C4-2B (cell line): ENCODE measurements around the gene CDH24.

Source experiments
- CTCF ChIP-seq: fragments of 450-650 bp; conservative IDR thresholded peaks from 2 replicates; pipeline ENCODE4 v1.5.1; 2017; ENCODE audit warnings: mild to moderate bottlenecking
- ZFX ChIP-seq: fragments of 450-650 bp; IDR thresholded peaks from 2 replicates; pipeline ENCODE4 v1.6.1; 2017

DNA sequence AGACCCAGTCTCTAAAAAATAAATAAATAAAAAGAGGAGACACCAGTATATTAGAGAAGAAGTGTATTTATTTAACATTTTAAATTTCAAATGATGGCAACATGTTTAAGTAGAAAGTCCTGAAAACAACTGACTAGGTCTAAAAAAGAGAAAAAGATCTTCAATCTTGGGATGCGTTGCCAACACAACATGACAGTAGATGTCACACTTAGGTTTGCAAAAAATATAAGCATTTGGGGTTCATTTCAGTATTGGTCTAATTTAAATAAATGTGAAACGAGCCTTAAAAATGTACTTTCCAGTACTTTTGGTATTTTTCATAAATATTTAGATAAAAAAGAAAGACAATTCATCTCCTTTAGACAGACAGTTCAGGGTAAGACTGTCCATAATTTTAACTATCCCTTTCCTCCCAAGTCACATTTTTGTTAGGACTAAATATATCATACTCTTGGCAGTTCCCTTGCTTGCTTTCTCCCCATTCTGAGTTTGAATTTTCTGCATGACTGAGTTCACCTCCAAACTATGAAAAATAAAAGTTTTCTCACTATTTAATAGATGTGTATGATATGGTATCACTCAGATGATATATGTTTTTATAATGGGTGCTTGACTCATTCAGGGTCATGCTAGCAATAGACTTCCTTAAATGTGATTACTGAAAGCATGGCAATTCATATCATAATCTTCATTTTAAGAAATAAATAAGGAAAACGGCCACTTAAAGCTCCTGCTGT is 51.7 kb downstream of the CDH24 start:
- TF ChIP-seq CTCF = no peak
- TF ChIP-seq ZFX = no peak
